Hypothalamus (tissue), 51 donors: ENCODE data around the gene DSCAM.

ENCODE experiments used
- DNase-seq, 51 donors: peaks; one replicate each; lab custom pipeline; 2025; lab: John Stamatoyannopoulos, UW

The DSCAM gene

GRCh38 chr21:40620386-40621145 lies 226.4 kb downstream of the DSCAM start:
- DNase-seq = no peak

- no peak for DNase-seq
Observed at GRCh38 chr21:40618191-40618973, 228.6 kb downstream of the DSCAM start.

- no peak for DNase-seq
Observed at GRCh38 chr21:40616377-40616704, 230.6 kb downstream of the DSCAM start.

GRCh38 chr21:40615505-40616376 lies 231.2 kb downstream of the DSCAM start:
- no peak for DNase-seq

GRCh38 chr21:40613546-40614030 lies 233.4 kb downstream of the DSCAM start:
- no peak for DNase-seq

GRCh38 chr21:40610345-40610744 lies 236.6 kb downstream of the DSCAM start:
- DNase-seq = no peak

- DNase-seq = no peak
Observed at GRCh38 chr21:40606341-40606740, 240.6 kb downstream of the DSCAM start.

GRCh38 chr21:40605094-40605493 lies 241.9 kb downstream of the DSCAM start:
- no peak for DNase-seq

- no peak for DNase-seq
Observed at GRCh38 chr21:40603774-40604173, 243.2 kb downstream of the DSCAM start.

- peak in 1 of 51 donors; percentile 14 for DNase-seq
Observed at GRCh38 chr21:40602080-40602479, 244.9 kb downstream of the DSCAM start.

- peak in 1 of 51 donors; percentile 1 for DNase-seq
Observed at GRCh38 chr21:40595806-40596205, 251.2 kb downstream of the DSCAM start.

- peak in 5 of 51 donors; percentile 1 to 12 (median 10) for DNase-seq
Observed at GRCh38 chr21:40587736-40588346, 259.1 kb downstream of the DSCAM start.

- no peak for DNase-seq
Observed at GRCh38 chr21:40586575-40586974, 260.4 kb downstream of the DSCAM start.

GRCh38 chr21:40577285-40578043 lies 269.5 kb downstream of the DSCAM start:
- no peak for DNase-seq

- DNase-seq = no peak
Observed at GRCh38 chr21:40575976-40576375, 271.0 kb downstream of the DSCAM start.

- no peak for DNase-seq
Observed at GRCh38 chr21:40569357-40569756, 277.6 kb downstream of the DSCAM start.

GRCh38 chr21:40568807-40569206 lies 278.2 kb downstream of the DSCAM start:
- no peak for DNase-seq

- DNase-seq = no peak
Observed at GRCh38 chr21:40567501-40567900, 279.5 kb downstream of the DSCAM start.

- no peak for DNase-seq
Observed at GRCh38 chr21:40566486-40566885, 280.5 kb downstream of the DSCAM start.

- no peak for DNase-seq
Observed at GRCh38 chr21:40564318-40564717, 282.6 kb downstream of the DSCAM start.
